ENCODE data around the gene NEURL1B.

NEURL1B gene

DNA sequence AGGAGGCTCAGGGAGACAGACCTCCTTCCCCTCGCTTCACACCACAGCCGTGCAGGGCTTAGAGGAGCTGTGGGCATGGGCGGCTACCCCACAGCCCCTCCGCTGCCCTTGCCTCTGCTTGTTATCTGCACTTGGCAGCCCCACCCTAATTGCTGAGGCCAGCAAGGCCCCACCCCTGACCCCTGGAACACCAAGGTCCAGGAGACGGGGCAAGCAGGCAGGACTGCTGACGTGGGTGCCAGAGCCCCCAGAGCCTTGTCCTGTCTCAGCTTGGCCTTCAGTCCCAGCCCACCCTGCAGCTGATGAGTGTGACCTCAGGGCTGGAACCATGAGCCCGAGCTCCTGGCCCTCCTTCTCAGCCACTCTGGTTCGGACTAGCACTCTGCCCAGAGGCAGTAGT is 29.1 kb upstream of the NEURL1B start:
- DNase-seq: no peak

GRCh38 chr5:172612771-172613170 is 28.3 kb upstream of the NEURL1B start:
- DNase-seq: no peak

GRCh38 chr5:172616136-172616535 is 24.9 kb upstream of the NEURL1B start:
- DNase-seq: no peak

GRCh38 chr5:172616730-172617129 is 24.3 kb upstream of the NEURL1B start:
- no peak for DNase-seq

GRCh38 chr5:172617817-172618216 is 23.2 kb upstream of the NEURL1B start:
- no peak for DNase-seq

GRCh38 chr5:172618574-172619365 is 22.3 kb upstream of the NEURL1B start:
- DNase-seq: no peak

DNA sequence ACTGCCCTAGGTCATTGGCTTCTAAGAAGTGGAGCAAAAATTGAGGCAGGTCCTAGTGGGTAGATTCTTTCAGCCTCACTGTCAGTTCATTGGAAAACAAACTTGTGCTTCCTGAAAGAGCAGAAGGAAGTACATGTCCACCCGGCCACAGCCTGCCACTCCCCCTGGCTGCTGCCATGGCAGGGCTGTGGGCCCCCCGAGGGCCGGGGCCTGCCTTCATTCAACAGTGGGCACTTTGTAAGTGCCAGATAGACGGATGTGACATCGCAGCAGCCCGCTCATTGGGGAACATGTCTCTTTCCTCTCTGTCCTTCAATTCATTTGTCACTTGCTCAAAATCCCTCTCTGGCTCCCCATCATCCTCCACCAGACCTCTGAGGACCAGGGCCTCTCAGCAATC is 20.6 kb upstream of the NEURL1B start:
- DNase-seq: no peak

DNA sequence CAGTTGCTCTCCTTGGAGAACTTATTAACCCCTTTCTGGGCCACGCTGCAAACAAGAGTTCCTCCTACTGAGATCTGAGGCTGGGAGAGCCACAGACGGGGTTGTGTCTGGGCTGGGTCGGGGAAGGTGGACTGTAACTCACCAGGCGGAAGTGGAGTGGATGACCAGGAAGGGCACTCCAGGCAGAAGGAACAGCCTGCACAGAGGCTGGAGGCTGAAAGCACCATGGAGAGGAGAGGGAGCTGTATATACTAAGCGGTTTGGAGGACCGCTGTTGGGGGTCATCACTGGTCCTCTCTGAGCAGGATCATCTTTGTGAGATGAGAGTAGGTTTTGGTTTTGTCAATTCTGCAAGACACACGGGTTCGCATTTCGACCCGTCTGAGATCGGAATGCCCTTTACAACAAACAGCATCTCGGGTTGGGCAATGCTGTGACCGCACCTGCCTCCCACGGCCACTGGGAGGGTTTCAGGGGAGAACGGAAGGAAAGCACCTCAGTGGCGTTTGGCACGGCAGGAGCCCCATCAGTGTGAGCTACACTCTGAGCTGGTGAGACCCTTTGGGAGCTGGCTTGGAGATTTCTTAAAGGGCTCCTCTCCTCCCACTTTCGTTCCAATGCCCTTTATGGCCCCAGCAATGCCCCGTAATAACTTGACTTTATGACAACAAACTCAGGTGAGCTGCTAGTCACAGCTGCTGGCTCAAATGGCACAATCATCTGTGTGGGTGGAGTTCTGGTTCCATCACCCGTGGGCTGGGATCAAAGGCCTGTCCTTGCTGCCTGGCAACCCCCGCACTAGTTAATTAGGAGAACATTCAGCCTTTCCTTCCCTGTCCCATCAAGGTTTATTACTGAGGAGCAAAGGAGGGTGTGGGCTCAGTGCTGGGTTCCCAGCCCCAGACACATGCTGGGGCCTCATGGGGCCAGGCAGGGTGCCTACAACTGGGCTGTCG is 18.7 kb upstream of the NEURL1B start:
- DNase-seq: no peak

DNA sequence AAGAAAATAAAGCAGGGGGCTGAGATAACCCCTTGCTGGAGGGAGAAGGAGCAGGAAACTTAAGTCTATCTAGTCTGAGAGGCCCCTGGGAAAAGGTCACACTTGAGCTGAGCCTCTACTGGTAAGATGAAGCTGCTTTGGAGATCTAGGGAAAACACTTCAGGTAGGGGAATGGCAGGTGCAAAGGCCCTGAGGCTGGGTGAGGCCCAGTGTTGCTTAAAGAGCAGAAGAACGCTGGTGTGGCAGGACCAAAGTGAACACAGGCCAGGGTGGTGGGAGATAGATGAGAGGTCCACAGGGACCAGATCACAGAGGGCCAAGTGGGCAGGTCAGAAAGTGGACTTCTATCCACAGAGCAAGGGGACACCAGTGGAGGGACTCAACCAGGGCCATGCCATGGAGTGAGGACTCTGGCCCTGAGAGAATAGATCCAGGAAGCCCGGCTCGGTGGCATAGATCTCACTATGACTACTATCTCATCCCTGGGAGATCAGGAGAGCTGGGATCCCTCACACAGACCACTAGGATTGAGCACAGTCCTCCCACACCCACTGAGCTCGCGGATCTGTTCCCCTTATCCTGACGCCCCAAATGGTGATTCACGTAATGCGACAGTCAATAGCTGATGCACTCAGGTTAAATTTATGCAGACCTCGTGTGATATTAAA is 17.6 kb upstream of the NEURL1B start:
- DNase-seq: no peak

GRCh38 chr5:172624083-172624995 is 16.7 kb upstream of the NEURL1B start:
- DNase-seq: no peak

DNA sequence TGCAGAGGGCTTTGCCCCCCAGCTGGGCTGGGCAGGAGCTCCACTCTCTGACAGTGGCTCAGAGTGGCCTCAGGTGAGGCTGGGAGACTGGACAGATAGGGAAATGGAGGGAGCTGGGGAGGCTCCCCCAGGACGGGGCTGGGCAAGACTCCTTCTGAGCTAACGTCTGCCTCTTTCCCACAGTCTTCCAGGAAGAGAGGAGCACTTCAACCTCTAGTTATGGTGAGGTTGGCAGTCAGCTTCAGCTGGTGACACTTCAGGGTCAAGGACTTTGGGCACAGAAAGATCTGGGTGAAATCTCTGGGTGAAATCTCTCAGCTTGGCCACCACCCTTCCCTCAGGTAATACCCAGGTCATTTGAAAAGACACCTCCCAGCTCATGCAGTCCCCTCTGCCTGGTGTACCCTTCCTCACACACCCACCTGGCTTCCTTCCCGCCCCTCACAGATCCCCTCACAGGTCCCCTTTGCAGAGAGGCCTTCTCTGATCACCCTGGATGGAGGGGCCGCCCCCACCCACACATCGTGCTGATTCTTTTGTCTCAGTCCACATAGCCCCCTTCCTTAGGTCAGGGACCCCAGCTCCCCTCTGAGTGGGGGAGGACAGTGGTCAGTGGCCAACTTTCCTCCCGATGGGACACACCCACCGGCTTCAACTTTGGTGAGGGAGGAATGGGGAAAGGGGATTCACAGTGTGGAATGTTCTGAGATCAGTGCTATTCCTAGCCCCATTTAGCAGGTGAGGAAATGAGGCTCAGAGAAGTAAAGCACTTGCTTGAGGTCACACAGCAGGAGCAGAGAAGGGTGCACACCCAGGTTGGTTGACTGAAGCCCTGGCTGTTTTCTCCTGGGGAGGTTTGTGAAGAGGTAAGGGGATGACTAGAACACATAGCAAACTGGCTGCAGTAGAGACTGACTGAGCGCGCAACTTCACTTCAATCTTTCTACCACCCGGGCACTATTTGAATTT is 15.8 kb upstream of the NEURL1B start:
- DNase-seq: no peak

DNA sequence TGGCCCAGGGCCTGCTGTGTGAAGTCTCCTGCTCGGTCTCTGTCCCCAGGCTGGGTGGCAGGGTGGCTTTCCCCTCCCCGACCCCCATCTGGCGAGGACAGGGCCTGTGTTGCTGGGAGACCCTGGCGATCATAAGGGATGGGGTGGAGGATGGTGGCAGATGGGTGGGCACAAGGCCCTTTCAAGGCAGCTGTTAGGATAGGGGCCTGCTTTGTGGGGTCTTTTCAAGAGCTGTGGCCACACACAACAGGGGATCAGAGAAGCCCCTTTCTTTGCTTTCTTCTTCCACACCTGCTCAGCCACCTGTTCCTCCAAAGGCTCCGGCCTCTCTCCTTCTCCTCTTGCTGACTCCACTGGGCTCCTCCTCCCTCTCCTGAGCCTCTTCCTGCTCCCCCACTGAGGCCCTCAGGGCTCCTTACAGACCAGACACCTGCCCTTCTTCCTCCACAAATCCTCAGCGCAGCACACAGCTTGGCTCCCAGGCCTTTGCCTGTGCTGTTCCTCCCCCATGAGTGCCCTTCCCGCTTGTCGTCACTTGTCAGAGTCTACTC is 15.0 kb upstream of the NEURL1B start:
- DNase-seq: no peak

DNA sequence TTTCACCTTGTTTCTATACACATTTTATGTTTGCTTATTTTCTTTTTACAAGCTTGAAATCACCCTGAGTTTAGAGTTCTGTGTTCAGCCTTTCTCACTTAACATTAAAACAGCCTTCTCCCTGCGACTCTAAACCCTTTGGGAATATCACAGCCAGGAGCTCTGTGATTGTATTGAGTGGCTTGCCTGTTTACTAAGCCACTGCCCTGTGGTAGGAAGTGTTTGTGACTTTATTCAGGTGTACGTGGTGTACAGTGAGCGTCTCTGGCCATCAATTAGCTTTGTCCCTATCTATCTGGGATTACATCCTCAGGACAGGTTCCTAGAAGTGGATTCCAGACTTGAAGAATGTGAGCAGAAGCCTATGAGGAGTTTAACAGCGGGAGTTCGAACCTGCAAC is 11.0 kb upstream of the NEURL1B start:
- no peak for DNase-seq

DNA sequence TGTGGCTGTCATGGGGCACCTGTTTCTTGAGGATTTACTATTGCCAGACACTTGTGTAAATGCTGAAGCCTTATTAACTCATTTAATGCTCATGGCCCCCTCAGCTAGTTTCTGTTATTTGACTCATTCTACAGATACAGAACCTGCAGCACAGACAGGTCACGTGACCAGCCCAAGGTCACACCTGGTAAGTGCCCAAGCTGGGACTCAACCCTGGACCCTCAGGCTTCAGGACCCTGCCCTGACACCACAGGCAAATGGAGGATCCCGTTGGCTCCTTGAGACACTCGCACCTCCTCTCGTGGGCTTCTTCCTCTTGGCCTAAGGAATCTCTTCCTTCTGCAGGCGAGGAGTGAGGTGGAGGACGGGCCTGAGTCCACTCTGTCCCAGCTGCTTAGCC is 10.6 kb upstream of the NEURL1B start:
- no peak for DNase-seq

- no peak for DNase-seq
Measured at GRCh38 chr5:172630986-172631385, 10.1 kb upstream of the NEURL1B start.

- no peak for DNase-seq
Measured at GRCh38 chr5:172632346-172633092, 8.5 kb upstream of the NEURL1B start.

- DNase-seq: no peak
Measured at GRCh38 chr5:172633403-172633970, 7.6 kb upstream of the NEURL1B start.

DNA sequence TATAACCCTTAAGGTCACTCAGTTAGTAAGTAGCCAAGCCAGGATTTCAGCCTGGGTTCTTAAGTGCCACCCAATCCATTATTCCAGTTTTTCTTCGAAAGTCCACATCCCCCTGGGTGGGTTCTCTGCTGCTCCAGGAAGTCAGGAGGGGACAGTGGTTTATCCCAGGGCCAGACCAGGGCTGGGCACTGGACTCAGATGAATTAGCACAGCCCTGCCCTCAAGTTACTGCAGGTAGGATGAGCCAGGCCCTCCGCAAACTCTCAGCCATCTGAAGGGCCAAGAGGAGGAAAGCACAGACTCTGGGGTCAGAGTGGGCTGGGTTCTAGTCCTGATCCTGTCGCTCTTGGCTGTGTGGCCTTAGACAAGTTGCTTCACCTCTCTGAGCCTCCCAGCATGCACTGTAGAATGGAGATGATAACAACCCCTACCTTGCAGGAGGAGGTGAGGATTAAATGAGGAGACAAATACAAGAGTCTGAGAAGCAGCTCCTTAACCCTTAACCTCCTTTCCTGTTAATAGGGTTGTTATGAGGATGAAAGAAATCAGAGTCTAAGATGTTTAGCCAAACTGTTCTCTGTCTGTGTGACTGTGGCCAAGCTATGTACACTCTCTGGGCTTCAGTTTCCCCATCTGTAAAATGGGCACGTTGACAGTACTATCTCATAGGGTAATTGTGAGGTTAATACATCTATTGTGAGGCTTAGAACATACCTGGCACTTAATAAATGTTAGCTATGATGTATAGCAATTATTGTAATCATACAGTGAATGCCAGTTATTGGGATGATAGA is 6.8 kb upstream of the NEURL1B start:
- no peak for DNase-seq

- no peak for DNase-seq
Measured at GRCh38 chr5:172635038-172635437, 6.0 kb upstream of the NEURL1B start.

Measured in stimulated activated CD4-positive, alpha-beta T cell treated with anti-CD3 and anti-CD28 coated beads, Interleukin-1b, Interleukin-23, amount 100 ng/mL, for 48 hours (primary cell).